SK-N-SH treated with all-trans-retinoic acid at 6 μM for 48 hours (cell line): ENCODE data around the gene CFAP57.

ENCODE experiments used
- ATAC-seq: fragments of 200-7000 bp; cut with Tn5 transposase; 3 replicates; pipeline ENCODE4 v1.9.1; 2020; ENCODE audit warnings: mild to moderate bottlenecking, moderate library complexity
- ARNTL ChIP-seq: fragments of 450-650 bp; formaldehyde crosslinking; IDR thresholded peaks from 2 replicates; pipeline ENCODE4 v1.5.0; 2020; ENCODE audit warnings: low read depth, mild to moderate bottlenecking, moderate library complexity, borderline replicate concordance
- BACH2 ChIP-seq: fragments of 250-450 bp; sonication (Bioruptor Pico); IDR thresholded peaks from 2 replicates; pipeline ENCODE4 v1.9.0; 2021; ENCODE audit warnings: mild to moderate bottlenecking, borderline replicate concordance
- CSDC2 ChIP-seq: fragments of 250-450 bp; sonication (Bioruptor Pico); IDR thresholded peaks from 2 replicates; pipeline ENCODE4 v1.5.0; 2020; ENCODE audit warnings: mild to moderate bottlenecking, moderate library complexity
- ESRRG ChIP-seq: fragments of 250-450 bp; sonication (Bioruptor Pico); IDR thresholded peaks from 2 replicates; pipeline ENCODE4 v1.6.1; 2021; ENCODE audit warnings: mild to moderate bottlenecking
- GLIS3 ChIP-seq: fragments of 250-450 bp; sonication (Bioruptor Pico); IDR thresholded peaks from 2 replicates; pipeline ENCODE4 v1.5.0; 2020; ENCODE audit warnings: mild to moderate bottlenecking, moderate library complexity
- ISL1 ChIP-seq: fragments of 250-450 bp; sonication (Bioruptor Pico); IDR thresholded peaks from 2 replicates; pipeline ENCODE4 v2.1.2; 2022; ENCODE audit warnings: mild to moderate bottlenecking, moderate library complexity
- OSR1 ChIP-seq: fragments of 250-450 bp; sonication (Bioruptor Pico); IDR thresholded peaks from 2 replicates; pipeline ENCODE4 v1.8.0; 2022; ENCODE audit warnings: moderate library complexity, mild to moderate bottlenecking, inconsistent platforms
- PPARA ChIP-seq: fragments of 250-450 bp; sonication (Bioruptor Pico); IDR thresholded peaks from 2 replicates; pipeline ENCODE4 v1.5.0; 2020; ENCODE audit warnings: mild to moderate bottlenecking, borderline replicate concordance
- RARB ChIP-seq: fragments of 250-450 bp; sonication (Bioruptor Pico); IDR thresholded peaks from 2 replicates; pipeline ENCODE4 v1.8.0; 2021; ENCODE audit warnings: mild to moderate bottlenecking, moderate library complexity
- TCF4 ChIP-seq: fragments of 250-450 bp; sonication (Bioruptor Pico); IDR thresholded peaks from 2 replicates; pipeline ENCODE4 v1.8.0; 2021; ENCODE audit warnings: mild to moderate bottlenecking, moderate library complexity, borderline replicate concordance
- TOX ChIP-seq: fragments of 250-450 bp; sonication (Bioruptor Pico); IDR thresholded peaks from 2 replicates; pipeline ENCODE4 v1.8.0; 2021; ENCODE audit warnings: mild to moderate bottlenecking, moderate library complexity, borderline replicate concordance
- ZC3H10 ChIP-seq: fragments of 250-450 bp; sonication (Bioruptor Pico); IDR thresholded peaks from 2 replicates; pipeline ENCODE4 v1.5.1; 2021; ENCODE audit warnings: mild to moderate bottlenecking, moderate library complexity
- ZFP30 ChIP-seq: fragments of 450-650 bp; formaldehyde crosslinking; IDR thresholded peaks from 2 replicates; pipeline ENCODE4 v1.5.0; 2022; ENCODE audit warnings: mild to moderate bottlenecking, moderate library complexity
- ZNF565 ChIP-seq: fragments of 450-650 bp; formaldehyde crosslinking; conservative IDR thresholded peaks from 2 replicates; pipeline ENCODE4 v1.5.0; 2020; ENCODE audit warnings: low read depth, mild to moderate bottlenecking, moderate library complexity
- ZNF70 ChIP-seq: fragments of 450-650 bp; formaldehyde crosslinking; IDR thresholded peaks from 2 replicates; pipeline ENCODE4 v1.5.0; 2020; ENCODE audit warnings: mild to moderate bottlenecking, moderate library complexity
- TF ChIP-seq, protein P1 (sequence below): fragments of 250-450 bp; sonication (Bioruptor Pico); IDR thresholded peaks from 2 replicates; pipeline ENCODE4 v1.8.0; 2020; ENCODE audit warnings: mild to moderate bottlenecking, moderate library complexity, borderline replicate concordance
- TF ChIP-seq, protein P2 (sequence below): fragments of 250-450 bp; sonication (Bioruptor Pico); IDR thresholded peaks from 2 replicates; pipeline ENCODE4 v1.5.1; 2021; ENCODE audit warnings: mild to moderate bottlenecking, moderate library complexity
- TF ChIP-seq, protein P3 (sequence below): fragments of 250-450 bp; sonication (Bioruptor Pico); IDR thresholded peaks from 2 replicates; pipeline ENCODE4 v1.8.0; 2021; ENCODE audit warnings: low read depth, mild to moderate bottlenecking, moderate library complexity, borderline replicate concordance
- TF ChIP-seq, protein P4 (sequence below): fragments of 250-450 bp; sonication (Bioruptor Pico); IDR thresholded peaks from 2 replicates; pipeline ENCODE4 v1.5.1; 2020; ENCODE audit warnings: low read depth, mild to moderate bottlenecking, moderate library complexity

Gene CFAP57

DNA sequence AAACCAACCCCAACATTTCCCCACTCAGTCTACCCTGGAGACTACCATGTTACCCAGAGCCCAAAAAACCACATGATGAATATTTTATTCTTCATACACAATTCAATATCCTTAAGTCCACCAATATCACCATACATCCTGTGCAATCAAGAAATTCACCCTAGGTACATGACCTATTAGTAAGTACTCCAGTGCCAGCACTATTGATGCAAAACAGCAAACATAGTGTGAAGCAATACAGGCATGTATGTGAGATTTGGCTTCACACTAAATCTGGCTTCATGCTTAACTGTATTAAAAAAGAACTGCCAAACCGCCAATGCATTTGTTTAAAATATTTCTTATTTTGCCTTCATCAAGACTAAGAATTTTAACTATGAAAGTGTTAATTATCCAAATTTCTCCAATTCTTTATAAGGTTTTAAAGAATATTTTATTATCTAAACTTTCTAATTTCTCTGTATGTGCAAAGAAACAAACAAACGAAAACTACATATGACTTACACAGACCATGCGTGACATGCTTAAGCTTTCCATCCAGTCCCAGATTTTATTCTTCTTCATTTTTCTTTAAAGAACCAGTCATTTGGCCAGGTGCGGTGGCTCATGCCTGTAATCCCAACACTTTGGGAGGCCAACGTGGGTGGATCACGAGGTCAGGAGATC is 75.3 kb downstream of the CFAP57 start (continued):
- TF ChIP-seq, protein P1, sequence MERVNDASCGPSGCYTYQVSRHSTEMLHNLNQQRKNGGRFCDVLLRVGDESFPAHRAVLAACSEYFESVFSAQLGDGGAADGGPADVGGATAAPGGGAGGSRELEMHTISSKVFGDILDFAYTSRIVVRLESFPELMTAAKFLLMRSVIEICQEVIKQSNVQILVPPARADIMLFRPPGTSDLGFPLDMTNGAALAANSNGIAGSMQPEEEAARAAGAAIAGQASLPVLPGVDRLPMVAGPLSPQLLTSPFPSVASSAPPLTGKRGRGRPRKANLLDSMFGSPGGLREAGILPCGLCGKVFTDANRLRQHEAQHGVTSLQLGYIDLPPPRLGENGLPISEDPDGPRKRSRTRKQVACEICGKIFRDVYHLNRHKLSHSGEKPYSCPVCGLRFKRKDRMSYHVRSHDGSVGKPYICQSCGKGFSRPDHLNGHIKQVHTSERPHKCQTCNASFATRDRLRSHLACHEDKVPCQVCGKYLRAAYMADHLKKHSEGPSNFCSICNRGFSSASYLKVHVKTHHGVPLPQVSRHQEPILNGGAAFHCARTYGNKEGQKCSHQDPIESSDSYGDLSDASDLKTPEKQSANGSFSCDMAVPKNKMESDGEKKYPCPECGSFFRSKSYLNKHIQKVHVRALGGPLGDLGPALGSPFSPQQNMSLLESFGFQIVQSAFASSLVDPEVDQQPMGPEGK (CRISPR knock-in tag), result no peak
- TF ChIP-seq TOX (CRISPR knock-in tag) (no peak), RARB (CRISPR knock-in tag) (no peak), PPARA (CRISPR knock-in tag) (no peak), ESRRG (no peak), OSR1 (no peak), GLIS3 (CRISPR knock-in tag) (no peak)

DNA sequence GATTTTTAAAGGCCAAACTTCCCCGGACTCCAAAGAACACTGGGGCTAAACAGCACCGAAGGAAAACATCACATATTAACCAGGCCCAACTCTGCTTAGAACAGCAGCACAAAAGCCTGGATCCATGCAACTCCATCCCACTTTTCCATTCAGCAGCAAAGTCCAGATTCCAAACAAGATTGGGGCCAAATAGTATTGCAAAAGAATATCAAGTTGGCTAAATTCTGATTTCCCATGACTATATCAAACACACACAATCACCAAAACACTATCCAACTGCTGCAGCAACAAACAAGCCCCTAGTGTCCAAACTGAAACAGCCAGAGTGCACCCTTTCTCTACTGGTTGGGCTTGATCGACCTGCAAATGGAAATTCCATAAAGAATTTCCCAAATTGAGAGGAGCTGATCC is 78.2 kb downstream of the CFAP57 start:
- TF ChIP-seq ISL1 (CRISPR knock-in tag), result no peak
- TF ChIP-seq, protein P1 (CRISPR knock-in tag), result no peak
- TF ChIP-seq TCF4 (CRISPR knock-in tag), result no peak
- TF ChIP-seq, protein P2, sequence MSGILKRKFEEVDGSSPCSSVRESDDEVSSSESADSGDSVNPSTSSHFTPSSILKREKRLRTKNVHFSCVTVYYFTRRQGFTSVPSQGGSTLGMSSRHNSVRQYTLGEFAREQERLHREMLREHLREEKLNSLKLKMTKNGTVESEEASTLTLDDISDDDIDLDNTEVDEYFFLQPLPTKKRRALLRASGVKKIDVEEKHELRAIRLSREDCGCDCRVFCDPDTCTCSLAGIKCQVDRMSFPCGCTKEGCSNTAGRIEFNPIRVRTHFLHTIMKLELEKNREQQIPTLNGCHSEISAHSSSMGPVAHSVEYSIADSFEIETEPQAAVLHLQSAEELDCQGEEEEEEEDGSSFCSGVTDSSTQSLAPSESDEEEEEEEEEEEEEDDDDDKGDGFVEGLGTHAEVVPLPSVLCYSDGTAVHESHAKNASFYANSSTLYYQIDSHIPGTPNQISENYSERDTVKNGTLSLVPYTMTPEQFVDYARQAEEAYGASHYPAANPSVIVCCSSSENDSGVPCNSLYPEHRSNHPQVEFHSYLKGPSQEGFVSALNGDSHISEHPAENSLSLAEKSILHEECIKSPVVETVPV (CRISPR knock-in tag), result no peak

DNA sequence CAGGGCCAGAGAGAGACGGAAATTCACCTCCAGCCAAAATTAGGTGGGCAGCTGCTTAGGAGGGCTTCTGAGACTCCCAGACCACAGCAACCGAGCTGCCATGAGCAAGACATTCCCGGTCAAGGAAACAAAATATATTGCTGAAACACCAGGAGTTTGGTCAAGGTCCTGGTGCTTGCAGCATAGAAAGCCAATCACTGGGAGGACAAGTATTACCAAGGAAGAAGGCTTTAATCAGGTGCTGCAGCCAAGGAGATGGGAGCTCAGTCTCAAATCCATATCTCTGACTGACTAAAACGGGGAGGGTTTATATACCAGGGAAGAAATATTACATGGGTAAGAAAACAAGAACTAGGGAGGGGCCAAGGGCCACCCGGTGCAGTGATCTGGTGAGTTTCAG is 78.9 kb downstream of the CFAP57 start:
- ATAC-seq, result no peak
- no peak for TF ChIP-seq ARNTL (CRISPR knock-in tag)
- TF ChIP-seq OSR1, result no peak
- TF ChIP-seq, protein P2 (CRISPR knock-in tag), result no peak
- TF ChIP-seq ZC3H10 (CRISPR knock-in tag), result no peak
- no peak for TF ChIP-seq CSDC2 (CRISPR knock-in tag)
- TF ChIP-seq ZNF70 (CRISPR knock-in tag), result no peak
- no peak for TF ChIP-seq ZNF565 (CRISPR knock-in tag)

More for the DNA sequence above, 78.2 kb downstream of the CFAP57 start:
- ATAC-seq, result no peak

DNA sequence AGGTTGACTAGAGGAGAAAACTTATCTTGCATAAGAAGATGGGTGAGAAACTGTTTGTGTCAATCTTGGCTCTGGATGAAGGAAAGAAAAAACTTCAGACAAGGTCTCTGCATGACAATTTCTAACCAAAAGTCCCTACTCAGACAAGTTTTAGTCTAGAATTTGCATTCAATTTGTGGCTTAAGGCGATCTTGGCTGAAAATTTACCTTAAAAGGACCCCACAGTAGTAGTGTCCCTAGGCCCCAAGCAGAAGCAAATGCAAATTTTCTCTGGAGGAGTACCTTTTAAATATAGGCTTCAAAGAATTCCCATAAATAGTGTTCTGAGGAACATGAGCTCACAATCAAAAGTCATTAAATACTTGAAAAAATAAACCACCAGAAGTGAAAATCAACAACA is 80.1 kb downstream of the CFAP57 start:
- ATAC-seq, result no peak
- TF ChIP-seq, protein P2 (CRISPR knock-in tag), result no peak
- no peak for TF ChIP-seq BACH2 (CRISPR knock-in tag)
- TF ChIP-seq, protein P3, sequence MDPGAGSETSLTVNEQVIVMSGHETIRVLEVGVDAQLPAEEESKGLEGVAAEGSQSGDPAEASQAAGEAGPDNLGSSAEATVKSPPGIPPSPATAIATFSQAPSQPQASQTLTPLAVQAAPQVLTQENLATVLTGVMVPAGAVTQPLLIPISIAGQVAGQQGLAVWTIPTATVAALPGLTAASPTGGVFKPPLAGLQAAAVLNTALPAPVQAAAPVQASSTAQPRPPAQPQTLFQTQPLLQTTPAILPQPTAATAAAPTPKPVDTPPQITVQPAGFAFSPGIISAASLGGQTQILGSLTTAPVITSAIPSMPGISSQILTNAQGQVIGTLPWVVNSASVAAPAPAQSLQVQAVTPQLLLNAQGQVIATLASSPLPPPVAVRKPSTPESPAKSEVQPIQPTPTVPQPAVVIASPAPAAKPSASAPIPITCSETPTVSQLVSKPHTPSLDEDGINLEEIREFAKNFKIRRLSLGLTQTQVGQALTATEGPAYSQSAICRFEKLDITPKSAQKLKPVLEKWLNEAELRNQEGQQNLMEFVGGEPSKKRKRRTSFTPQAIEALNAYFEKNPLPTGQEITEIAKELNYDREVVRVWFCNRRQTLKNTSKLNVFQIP (CRISPR knock-in tag), result no peak
- no peak for TF ChIP-seq TOX (CRISPR knock-in tag)
- TF ChIP-seq, protein P1 (CRISPR knock-in tag), result no peak
- no peak for TF ChIP-seq ISL1 (CRISPR knock-in tag)
- no peak for TF ChIP-seq ZFP30 (CRISPR knock-in tag)
- TF ChIP-seq, protein P4, sequence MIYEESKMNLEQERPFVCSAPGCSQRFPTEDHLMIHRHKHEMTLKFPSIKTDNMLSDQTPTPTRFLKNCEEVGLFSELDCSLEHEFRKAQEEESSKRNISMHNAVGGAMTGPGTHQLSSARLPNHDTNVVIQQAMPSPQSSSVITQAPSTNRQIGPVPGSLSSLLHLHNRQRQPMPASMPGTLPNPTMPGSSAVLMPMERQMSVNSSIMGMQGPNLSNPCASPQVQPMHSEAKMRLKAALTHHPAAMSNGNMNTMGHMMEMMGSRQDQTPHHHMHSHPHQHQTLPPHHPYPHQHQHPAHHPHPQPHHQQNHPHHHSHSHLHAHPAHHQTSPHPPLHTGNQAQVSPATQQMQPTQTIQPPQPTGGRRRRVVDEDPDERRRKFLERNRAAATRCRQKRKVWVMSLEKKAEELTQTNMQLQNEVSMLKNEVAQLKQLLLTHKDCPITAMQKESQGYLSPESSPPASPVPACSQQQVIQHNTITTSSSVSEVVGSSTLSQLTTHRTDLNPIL (CRISPR knock-in tag), result no peak
